Spleen (tissue), 7 donors: ENCODE measurements around the gene ZNF22.

ENCODE experiments used
- CTCF ChIP-seq, 11 experiments: fragments of 200-600 bp in 7 of 11; fragments of 450-650 bp in 4 of 11; sonication (generic) in 4 of 11; IDR thresholded peaks in 8 of 11; conservative IDR thresholded peaks in 3 of 11; 1 replicate in 7 of 11; 2 replicates in 4 of 11; pipeline versions ENCODE4 v1.4.0 to v1.8.0; 2016 to 2021; ENCODE audit warnings: antibody characterized with exemption in 11 of 11, inconsistent platforms in 4 of 11, mild to moderate bottlenecking in 1 of 11
- POLR2A ChIP-seq, 3 donors: fragments of 450-650 bp; IDR thresholded peaks; one replicate each; pipeline ENCODE4 v1.5.1; 2017; ENCODE audit warnings: antibody characterized with exemption in 3 of 3, mild to moderate bottlenecking in 1 of 3
- donor health status: DM: no; HTN: no; CAD: no; lungs with moderate emphysema.
- donor health status: DM: no; HTN: no; CAD: no.
- donor health status: DM: no; HTN: no; CAD: no.

GRCh38 chr10:44986670-44987069 is 14.1 kb upstream of the ZNF22 start:
- TF ChIP-seq CTCF (IDR thresholded peaks at IDR 0.05 in 8 of 11, conservative IDR thresholded peaks at IDR 0.05 in 3 of 11) (no peak), POLR2A (IDR thresholded peaks at IDR 0.05) (no peak)
